Nephron progenitor cell (in vitro differentiated cells): ENCODE data around the gene UROC1.

Source experiments
- DNase-seq: peaks from one replicate; pipeline ENCODE4 v3.0.0; 2021
- H3K27ac Mint-ChIP-seq: 2 replicates; pipeline ENCODE4 v1.8.0; 2021; ENCODE audit warnings: mild to moderate bottlenecking, moderate library complexity, mixed read lengths
- H3K27me3 Mint-ChIP-seq: 2 replicates; pipeline ENCODE4 v1.8.0; 2021; ENCODE audit warnings: mild to moderate bottlenecking, low read depth, mixed read lengths; ENCODE audit not compliant: poor library complexity
- H3K36me3 Mint-ChIP-seq: 2 replicates; pipeline ENCODE4 v1.8.0; 2021; ENCODE audit warnings: low read depth, mixed read lengths
- H3K4me1 Mint-ChIP-seq: 2 replicates; pipeline ENCODE4 v1.8.0; 2021; ENCODE audit warnings: mixed read lengths
- H3K4me3 Mint-ChIP-seq: 2 replicates; pipeline ENCODE4 v1.8.0; 2021; ENCODE audit warnings: mild to moderate bottlenecking, moderate library complexity, mixed read lengths
- H3K9me3 Mint-ChIP-seq: 2 replicates; pipeline ENCODE4 v1.8.0; 2021; ENCODE audit warnings: mild to moderate bottlenecking, moderate library complexity, mixed read lengths
- CTCF ChIP-seq: fragments of 200-600 bp; sonication (generic); IDR thresholded peaks from 2 replicates; pipeline ENCODE4 v1.5.0; 2021; ENCODE audit warnings: antibody characterized with exemption

UROC1 gene

GRCh38 chr3:126435456-126436315, 81.9 kb downstream of the UROC1 start:
- H3K27ac Mint-ChIP-seq, result peak overlapping the region; percentile 45

GRCh38 chr3:126434931-126435411, 82.6 kb downstream of the UROC1 start:
- no peak for TF ChIP-seq CTCF
- H3K27ac Mint-ChIP-seq, result peak overlapping the region; percentile 29
- H3K36me3 Mint-ChIP-seq, result peaks cover 24% of the 10 kb centered on the region
- DNase-seq, result no peak
- H3K4me1 Mint-ChIP-seq, result peaks cover 7% of the 10 kb centered on the region
- no peak overlapping the region for H3K4me3 Mint-ChIP-seq
- no peaks in the 10 kb centered on the region for H3K9me3 Mint-ChIP-seq
- H3K27me3 Mint-ChIP-seq, result peaks cover 6% of the 10 kb centered on the region

More at GRCh38 chr3:126435456-126436315, 81.9 kb downstream of the UROC1 start:
- no peak for DNase-seq
- TF ChIP-seq CTCF, result no peak
- Mint-ChIP-seq H3K4me1 (peaks cover 7% of the 10 kb centered on the region), H3K36me3 (peaks cover 24% of the 10 kb centered on the region), H3K4me3 (no peak overlapping the region), H3K9me3 (no peaks in the 10 kb centered on the region), H3K27me3 (peaks cover 10% of the 10 kb centered on the region)

GRCh38 chr3:126434264-126434590, 83.3 kb downstream of the UROC1 start:
- no peak for DNase-seq
- no peak overlapping the region for H3K4me3 Mint-ChIP-seq
- peaks cover 7% of the 10 kb centered on the region for H3K4me1 Mint-ChIP-seq
- H3K27me3 Mint-ChIP-seq, result peaks cover 6% of the 10 kb centered on the region
- H3K36me3 Mint-ChIP-seq, result peaks cover 24% of the 10 kb centered on the region
- no peak for TF ChIP-seq CTCF
- H3K9me3 Mint-ChIP-seq, result no peaks in the 10 kb centered on the region
- H3K27ac Mint-ChIP-seq, result peak overlapping the region; percentile 40

GRCh38 chr3:126433496-126434263, 83.9 kb downstream of the UROC1 start:
- no peak for DNase-seq
- peaks cover 24% of the 10 kb centered on the region for H3K36me3 Mint-ChIP-seq
- H3K9me3 Mint-ChIP-seq, result no peaks in the 10 kb centered on the region
- peaks cover 7% of the 10 kb centered on the region for H3K4me1 Mint-ChIP-seq
- H3K4me3 Mint-ChIP-seq, result no peak overlapping the region
- peaks cover 6% of the 10 kb centered on the region for H3K27me3 Mint-ChIP-seq
- no peak for TF ChIP-seq CTCF
- H3K27ac Mint-ChIP-seq, result no peak overlapping the region

GRCh38 chr3:126433105-126433430, 84.5 kb downstream of the UROC1 start:
- Mint-ChIP-seq H3K27me3 (peaks cover 6% of the 10 kb centered on the region), H3K9me3 (no peaks in the 10 kb centered on the region), H3K4me1 (peaks cover 7% of the 10 kb centered on the region), H3K4me3 (no peak overlapping the region), H3K27ac (no peak overlapping the region), H3K36me3 (peaks cover 18% of the 10 kb centered on the region)
- TF ChIP-seq CTCF, result no peak
- no peak for DNase-seq
